Ishikawa (cell line): ENCODE results near the gene PATE1.

Source experiments
- CEBPB ChIP-seq: IDR thresholded peaks from 2 replicates; pipeline ENCODE4 v1.6.1; 2012
- CREB1 ChIP-seq: IDR thresholded peaks from 2 replicates; pipeline ENCODE4 v1.6.1; 2012; ENCODE audit warnings: low read depth
- EGR1 ChIP-seq: IDR thresholded peaks from 2 replicates; pipeline ENCODE4 v1.6.1; 2012
- EP300 ChIP-seq: IDR thresholded peaks from 2 replicates; pipeline ENCODE4 v1.6.1; 2012; ENCODE audit warnings: borderline replicate concordance
- FOXM1 ChIP-seq: IDR thresholded peaks from 2 replicates; pipeline ENCODE4 v1.6.1; 2012; ENCODE audit warnings: low read depth, borderline replicate concordance
- MAX ChIP-seq: IDR thresholded peaks from 2 replicates; pipeline ENCODE4 v1.6.1; 2012
- NFIC ChIP-seq: IDR thresholded peaks from 2 replicates; pipeline ENCODE4 v1.6.1; 2012
- RAD21 ChIP-seq: IDR thresholded peaks from 2 replicates; pipeline ENCODE4 v1.6.1; 2012; ENCODE audit warnings: low read depth
- REST ChIP-seq: IDR thresholded peaks from 2 replicates; pipeline ENCODE4 v1.6.1; 2012; ENCODE audit warnings: low read depth, mild to moderate bottlenecking
- TAF1 ChIP-seq: IDR thresholded peaks from 2 replicates; pipeline ENCODE4 v1.6.1; 2012; ENCODE audit warnings: low read depth, mild to moderate bottlenecking
- TCF12 ChIP-seq: IDR thresholded peaks from 2 replicates; pipeline ENCODE4 v1.6.1; 2012; ENCODE audit warnings: low read depth
- TEAD4 ChIP-seq: IDR thresholded peaks from 2 replicates; pipeline ENCODE4 v1.6.1; 2012
- USF1 ChIP-seq: IDR thresholded peaks from 2 replicates; pipeline ENCODE4 v1.6.1; 2012
- YY1 ChIP-seq: IDR thresholded peaks from 2 replicates; pipeline ENCODE4 v1.6.1; 2012; ENCODE audit warnings: low read depth
- ZBTB7A ChIP-seq: IDR thresholded peaks from 2 replicates; pipeline ENCODE4 v1.6.1; 2012; ENCODE audit warnings: low read depth

PATE1 gene

GRCh38 chr11:125787827-125788226 lies 41.7 kb downstream of the PATE1 start, which contains the start of gene PATE3:
PATE3 (plus strand) TSS chr11:125788127; CDS start chr11:125788152, 25 bp downstream.
- TF ChIP-seq USF1 (no peak), FOXM1 (no peak), RAD21 (no peak)

- TF ChIP-seq CREB1 (no peak), REST (no peak), CEBPB (no peak), NFIC (no peak), EP300 (no peak), USF1 (no peak), YY1 (no peak)
Measured at GRCh38 chr11:125790825-125791224, 44.7 kb downstream of the PATE1 start.

GRCh38 chr11:125797641-125798040 lies 51.6 kb downstream of the PATE1 start:
- no peak for TF ChIP-seq NFIC
- TF ChIP-seq TEAD4: no peak
- no peak for TF ChIP-seq REST
- no peak for TF ChIP-seq EGR1
- no peak for TF ChIP-seq YY1
- no peak for TF ChIP-seq MAX
- TF ChIP-seq TCF12: no peak
- TF ChIP-seq USF1: no peak
- TF ChIP-seq TAF1: no peak
- no peak for TF ChIP-seq CEBPB
- no peak for TF ChIP-seq RAD21
- TF ChIP-seq EP300: no peak
- TF ChIP-seq FOXM1: no peak
- TF ChIP-seq CREB1: no peak
- no peak for TF ChIP-seq ZBTB7A
